CD14-positive monocyte (primary cell): ENCODE data around the gene STK32B. TPM values are rescaled to one million over a fixed set of nuclear protein-coding genes. Genes with fewer than 3 reads are reported as not detected.

ENCODE experiments used
- DNase-seq, 3 donors: peaks; one replicate each; pipeline ENCODE4 v3.0.0-alpha.2; 2011 to 2022
- H2AFZ ChIP-seq: 2 replicates; pipeline ENCODE4 v1.6.0; 2012; ENCODE audit warnings: mild to moderate bottlenecking, low read depth, low read length, inconsistent platforms; ENCODE audit not compliant: insufficient read depth, poor library complexity, severe bottlenecking
- H3K27ac ChIP-seq, 2 donors: 1 replicate in 1 of 2; 2 replicates in 1 of 2; pipeline ENCODE4 v1.5.1; 2012 to 2013; ENCODE audit warnings: low read length in 2 of 2, control low read depth in 1 of 2, inconsistent platforms in 1 of 2, low read depth in 1 of 2, mild to moderate bottlenecking in 1 of 2
- H3K27me3 ChIP-seq, 2 donors: one replicate each; pipeline versions ENCODE4 v1.6.0 to v1.6.1; 2011 to 2013; ENCODE audit warnings: low read length in 2 of 2; ENCODE audit not compliant: control insufficient read depth in 2 of 2, insufficient read depth in 2 of 2
- H3K36me3 ChIP-seq, 2 donors: replicated peaks in 1 of 2; 1 replicate in 1 of 2; 2 replicates in 1 of 2; pipeline versions ENCODE4 v1.5.1 to v1.6.1; 2012 to 2013; ENCODE audit warnings: low read length in 2 of 2, control low read depth in 1 of 2, inconsistent platforms in 1 of 2, mild to moderate bottlenecking in 1 of 2; ENCODE audit not compliant: insufficient read depth in 2 of 2, control insufficient read depth in 1 of 2
- H3K4me1 ChIP-seq, 2 donors: 1 replicate in 1 of 2; 2 replicates in 1 of 2; pipeline versions ENCODE4 v1.5.1 to v1.6.1; 2012 to 2013; ENCODE audit warnings: low read length in 2 of 2, control low read depth in 1 of 2, inconsistent platforms in 1 of 2, mild to moderate bottlenecking in 1 of 2, moderate library complexity in 1 of 2; ENCODE audit not compliant: insufficient read depth in 2 of 2, control insufficient read depth in 1 of 2
- H3K4me2 ChIP-seq: replicated peaks from 2 replicates; pipeline ENCODE3; 2012; ENCODE audit warnings: low read length, moderate library complexity, mild to moderate bottlenecking; ENCODE audit not compliant: poor library complexity, severe bottlenecking; ENCODE audit errors: extremely low read depth
- H3K4me3 ChIP-seq, 3 experiments: fragments of 200-600 bp in 1 of 3; sonication (generic) in 1 of 3; replicated peaks in 1 of 3; 1 replicate in 2 of 3; 2 replicates in 1 of 3; pipeline ENCODE4 v1.5.1; 2011 to 2013; ENCODE audit warnings: low read length in 3 of 3, mild to moderate bottlenecking in 3 of 3, control low read depth in 2 of 3, low read depth in 2 of 3, inconsistent platforms in 1 of 3, moderate library complexity in 1 of 3
- H3K79me2 ChIP-seq: 2 replicates; pipeline ENCODE4 v1.6.0; 2012; ENCODE audit warnings: mild to moderate bottlenecking, control low read depth, inconsistent platforms, low read length, moderate library complexity; ENCODE audit not compliant: insufficient read depth
- H3K9ac ChIP-seq: 2 replicates; pipeline ENCODE4 v1.6.0; 2017; ENCODE audit warnings: low read length, mild to moderate bottlenecking; ENCODE audit not compliant: insufficient read depth, poor library complexity, severe bottlenecking
- H3K9me3 ChIP-seq, 2 donors: replicated peaks in 1 of 2; 1 replicate in 1 of 2; 2 replicates in 1 of 2; pipeline versions ENCODE4 v1.5.1 to v1.6.1; 2012 to 2013; ENCODE audit warnings: low read length in 2 of 2, control low read depth in 1 of 2; ENCODE audit not compliant: control insufficient read depth in 1 of 2, insufficient read depth in 1 of 2
- H4K20me1 ChIP-seq: 2 replicates; pipeline ENCODE4 v1.6.0; 2012; ENCODE audit warnings: mild to moderate bottlenecking, low read length, control low read depth, moderate library complexity; ENCODE audit not compliant: insufficient read depth
- H3K27ac Mint-ChIP-seq, 7 donors: one replicate each; pipeline ENCODE4 v1.8.0; 2020; ENCODE audit warnings: mild to moderate bottlenecking in 7 of 7, mixed read lengths in 7 of 7, moderate library complexity in 6 of 7, inconsistent platforms in 2 of 7
- H3K27me3 Mint-ChIP-seq, 3 donors: one replicate each; pipeline ENCODE4 v1.8.0; 2021 to 2022; ENCODE audit warnings: low read depth in 3 of 3, mild to moderate bottlenecking in 3 of 3, mixed read lengths in 3 of 3, moderate library complexity in 3 of 3, inconsistent platforms in 1 of 3
- H3K36me3 Mint-ChIP-seq, 2 donors: one replicate each; pipeline ENCODE4 v1.8.0; 2020; ENCODE audit warnings: mixed read lengths in 2 of 2, inconsistent platforms in 1 of 2, mild to moderate bottlenecking in 1 of 2
- H3K4me1 Mint-ChIP-seq: one replicate; pipeline ENCODE4 v1.8.0; 2020; ENCODE audit warnings: mild to moderate bottlenecking, mixed read lengths
- H3K4me3 Mint-ChIP-seq, 2 donors: one replicate each; pipeline ENCODE4 v1.8.0; 2020; ENCODE audit warnings: mild to moderate bottlenecking in 2 of 2, mixed read lengths in 2 of 2, moderate library complexity in 1 of 2
- H3K9me3 Mint-ChIP-seq, 7 donors: one replicate each; pipeline ENCODE4 v1.8.0; 2020 to 2022; ENCODE audit warnings: mixed read lengths in 7 of 7, mild to moderate bottlenecking in 6 of 7, moderate library complexity in 6 of 7, inconsistent platforms in 2 of 7
- WGBS: methylation state at CpG from one replicate; pipeline ENCODE4 v1.1.5; 2013; ENCODE audit warnings: missing lambda C conversion rate; ENCODE audit not compliant: insufficient coverage; 5-methylcytosine and 5-hydroxymethylcytosine counted together
- intact Hi-C, 2 donors: fragments of 100-400 bp; cut with micrococcal nuclease; formaldehyde crosslinking; loops; one replicate each; pipeline versions ENCODE4 v1.15.0 to v1.15.1; 2023
- polyA plus RNA-seq, 3 donors: library from polyadenylated mRNA; depleted of rRNA in 1 of 3; unstranded in 2 of 3; stranded (reverse) in 1 of 3; fragments of 300-500 nt in 2 of 3; fragments of >200 nt in 1 of 3; fragmentation: Illumina TruSeq in 2 of 3; gene quantifications; 1 replicate in 2 of 3; 2 replicates in 1 of 3; pipeline ENCODE4 v1.2.3, GENCODE V29; 2012 to 2021
- TF ChIP-seq, protein P1 (sequence below): fragments of 200-600 bp; IDR thresholded peaks from one replicate; pipeline ENCODE4 v1.8.0; 2022; ENCODE audit warnings: antibody characterized with exemption, mild to moderate bottlenecking

STK32B gene
- polyA plus RNA-seq, 3 donors, result 0.61 to 1.7 (median 0.75) TPM

DNA sequence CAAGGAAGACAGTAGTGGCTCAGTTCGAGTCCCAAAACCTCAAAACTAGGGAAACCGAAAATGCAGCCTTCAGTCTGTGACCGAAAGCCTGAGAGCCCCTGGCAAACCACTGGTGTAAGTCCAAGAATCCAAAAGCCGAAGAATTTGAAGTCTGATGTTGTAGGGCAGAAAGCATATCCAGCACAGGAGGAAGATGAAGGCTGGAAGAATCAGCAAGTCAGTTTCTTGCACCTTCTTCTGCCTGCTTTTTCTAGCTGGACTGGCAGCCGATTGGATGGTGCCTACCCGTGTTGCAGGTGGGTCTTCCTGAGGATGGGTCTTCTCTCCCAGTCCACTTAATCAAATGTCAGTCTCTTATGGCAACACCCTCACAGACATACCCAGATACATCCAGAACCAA lies 95.0 kb downstream of the STK32B start:
- H3K9me3 Mint-ChIP-seq, result peaks cover 0 to 3% (median 0%) of the 10 kb centered on the region in 7 donors
- H3K4me3 Mint-ChIP-seq, result no peak overlapping the region
- no peaks in the 10 kb centered on the region for H3K36me3 ChIP-seq
- H3K27me3 ChIP-seq, result no peaks in the 10 kb centered on the region
- no peaks in the 10 kb centered on the region for H3K79me2 ChIP-seq
- no peaks in the 10 kb centered on the region for H3K4me1 ChIP-seq
- no peak overlapping the region for H3K27ac ChIP-seq
- no peak for DNase-seq
- peaks cover 0 to 4% of the 10 kb centered on the region in 2 donors for H3K36me3 Mint-ChIP-seq
- H3K4me2 ChIP-seq, result no peak overlapping the region
- H3K9ac ChIP-seq, result no peak overlapping the region
- no peaks in the 10 kb centered on the region for H3K9me3 ChIP-seq
- H2AFZ ChIP-seq, result no peak overlapping the region
- no peaks in the 10 kb centered on the region for H4K20me1 ChIP-seq
- H3K27me3 Mint-ChIP-seq, result peaks cover 0 to 2% (median 1%) of the 10 kb centered on the region in 3 donors
- H3K27ac Mint-ChIP-seq, result no peak overlapping the region
- TF ChIP-seq, protein P1, sequence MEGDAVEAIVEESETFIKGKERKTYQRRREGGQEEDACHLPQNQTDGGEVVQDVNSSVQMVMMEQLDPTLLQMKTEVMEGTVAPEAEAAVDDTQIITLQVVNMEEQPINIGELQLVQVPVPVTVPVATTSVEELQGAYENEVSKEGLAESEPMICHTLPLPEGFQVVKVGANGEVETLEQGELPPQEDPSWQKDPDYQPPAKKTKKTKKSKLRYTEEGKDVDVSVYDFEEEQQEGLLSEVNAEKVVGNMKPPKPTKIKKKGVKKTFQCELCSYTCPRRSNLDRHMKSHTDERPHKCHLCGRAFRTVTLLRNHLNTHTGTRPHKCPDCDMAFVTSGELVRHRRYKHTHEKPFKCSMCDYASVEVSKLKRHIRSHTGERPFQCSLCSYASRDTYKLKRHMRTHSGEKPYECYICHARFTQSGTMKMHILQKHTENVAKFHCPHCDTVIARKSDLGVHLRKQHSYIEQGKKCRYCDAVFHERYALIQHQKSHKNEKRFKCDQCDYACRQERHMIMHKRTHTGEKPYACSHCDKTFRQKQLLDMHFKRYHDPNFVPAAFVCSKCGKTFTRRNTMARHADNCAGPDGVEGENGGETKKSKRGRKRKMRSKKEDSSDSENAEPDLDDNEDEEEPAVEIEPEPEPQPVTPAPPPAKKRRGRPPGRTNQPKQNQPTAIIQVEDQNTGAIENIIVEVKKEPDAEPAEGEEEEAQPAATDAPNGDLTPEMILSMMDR, result no peak
- H3K4me1 Mint-ChIP-seq, result no peaks in the 10 kb centered on the region
- intact Hi-C loops, result no loop called here
- H3K4me3 ChIP-seq, result no peak overlapping the region
- 91% methylated on average over 5 of the region's 6 CpGs for WGBS

DNA sequence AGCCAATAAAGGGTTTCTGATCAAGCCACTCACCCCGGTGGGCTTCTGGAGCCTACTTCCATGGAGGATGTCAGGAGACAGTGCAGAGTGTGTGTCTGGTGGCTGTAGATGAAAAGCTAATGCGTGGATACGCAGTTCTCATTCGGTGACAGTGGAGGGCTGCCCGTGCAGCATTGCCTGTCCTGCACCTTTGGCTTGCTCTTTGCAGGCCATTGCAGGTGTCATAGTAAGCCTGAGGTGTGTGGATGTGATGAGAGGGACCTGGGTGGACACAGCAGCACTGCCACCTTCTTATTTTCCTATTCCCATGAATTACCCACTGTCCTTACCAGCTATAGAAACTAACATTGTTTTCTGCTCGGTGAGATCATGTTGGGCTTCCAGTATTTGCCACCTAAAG lies 101.2 kb downstream of the STK32B start:
- Mint-ChIP-seq H3K4me1 (no peaks in the 10 kb centered on the region), H3K9me3 (peaks cover 0 to 4% (median 0%) of the 10 kb centered on the region in 7 donors), H3K36me3 (no peaks in the 10 kb centered on the region), H3K27ac (no peak overlapping the region), H3K4me3 (no peak overlapping the region), H3K27me3 (peaks cover 0 to 4% (median 1%) of the 10 kb centered on the region in 3 donors)
- Histone ChIP-seq H3K36me3 (no peaks in the 10 kb centered on the region), H3K4me1 (no peaks in the 10 kb centered on the region), H3K9ac (no peak overlapping the region), H4K20me1 (no peaks in the 10 kb centered on the region), H3K4me2 (no peak overlapping the region), H3K79me2 (no peaks in the 10 kb centered on the region), H3K4me3 (no peak overlapping the region), H2AFZ (no peak overlapping the region), H3K9me3 (no peaks in the 10 kb centered on the region), H3K27ac (no peak overlapping the region), H3K27me3 (no peaks in the 10 kb centered on the region)
- no peak for DNase-seq
- intact Hi-C loops, result no loop called here
- WGBS, result 94% methylated on average over 5 of the region's 6 CpGs
- TF ChIP-seq, protein P1, result no peak
